Ovary (tissue), 9 donors: ENCODE measurements around the gene RPUSD4. TPM values are rescaled to one million over a fixed set of nuclear protein-coding genes. Genes with fewer than 3 reads are reported as not detected.

Experiments used
- DNase-seq, 5 donors: peaks; one replicate each; pipeline ENCODE4 v3.0.0-alpha.2; 2019 to 2020
- H3K27ac ChIP-seq, 2 donors: fragments of 200-600 bp; one replicate each; pipeline versions ENCODE4 v1.5.1 to v1.8.0; 2019 to 2022
- H3K27me3 ChIP-seq: fragments of 200-600 bp; one replicate; pipeline ENCODE4 v1.8.0; 2022
- H3K36me3 ChIP-seq: fragments of 200-600 bp; sonication (generic); one replicate; pipeline ENCODE4 v1.5.1; 2019
- H3K4me1 ChIP-seq: one replicate; pipeline ENCODE4 v1.8.1; 2013; ENCODE audit warnings: mild to moderate bottlenecking, moderate library complexity; ENCODE audit not compliant: insufficient read depth
- H3K4me3 ChIP-seq: fragments of 200-600 bp; sonication (generic); one replicate; pipeline ENCODE4 v1.5.1; 2017
- H3K9me3 ChIP-seq, 2 donors: fragments of 200-600 bp in 1 of 2; sonication (generic) in 1 of 2; one replicate each; pipeline versions ENCODE4 v1.5.1 to v1.8.1; 2013 to 2019; ENCODE audit warnings: mild to moderate bottlenecking in 1 of 2, moderate library complexity in 1 of 2
- CTCF ChIP-seq, 3 donors: fragments of 450-650 bp in 2 of 3; fragments of 200-600 bp in 1 of 3; IDR thresholded peaks; one replicate each; pipeline versions ENCODE4 v1.5.1 to v1.8.0; 2016 to 2022; ENCODE audit warnings: antibody characterized with exemption in 3 of 3, mild to moderate bottlenecking in 1 of 3
- EP300 ChIP-seq: sonication (generic); formaldehyde crosslinking; IDR thresholded peaks from one replicate; pipeline ENCODE4 v1.6.1; 2017; ENCODE audit warnings: antibody characterized with exemption
- POLR2A ChIP-seq: fragments of 450-650 bp; IDR thresholded peaks from one replicate; pipeline ENCODE4 v1.6.1; 2017; ENCODE audit warnings: antibody characterized with exemption, mild to moderate bottlenecking, moderate library complexity
- WGBS, 3 donors: extraction: QIAGEN DNeasy Blood & Tissue Kit in 1 of 3; methylation state at CpG; one replicate each; pipeline versions ENCODE4 v1.1.5 to v1.1.7; 2013 to 2017; 5-methylcytosine and 5-hydroxymethylcytosine counted together
- intact Hi-C, 4 donors: fragments of 100-400 bp; cut with DNase I; formaldehyde crosslinking; loops; one replicate each; pipeline versions ENCODE4 v1.11.0 to v1.15.1; 2022 to 2023
- polyA plus RNA-seq, 2 donors: library from polyadenylated mRNA; stranded (reverse); fragments of 200-250 nt in 1 of 2; fragments of 350-450 nt in 1 of 2; fragmentation: Illumina TruSeq in 1 of 2; extraction: RNeasy Lipid Tissue Mini Kit (QIAGEN cat#74804) in 1 of 2; gene quantifications; one replicate each; pipeline ENCODE4 v1.2.3, GENCODE V29; 2013 to 2014
- total RNA-seq, 7 donors: library from RNA; depleted of rRNA in 2 of 7; stranded (reverse); fragments of >200 nt in 2 of 7; fragmentation: NEBNext Ultra II Directional in 3 of 7; extraction: Animal tissue kit (Norgen Biotek cat#: 25700) in 3 of 7; gene quantifications; one replicate each; pipeline versions ENCODE4 v1.1.0 to v1.2.4, GENCODE V29; 2016 to 2023
- donor health status: DM: no; HTN: no; CAD: no; lungs with moderate emphysema.
- donor health status: DM: no; HTN: no; CAD: no.
- donor health status: Bipolar disorder and iron deficiency.
- donor health status: DM: yes; HTN: yes; CAD: no.
- donor health status: DM: no; HTN: no; CAD: no.
- donor health status: DM: yes; HTN: yes; CAD: no.

RPUSD4 gene
- total and polyA plus RNA-seq, 9 donors: 18.2 to 30.3 (median 26.2) TPM

- Histone ChIP-seq H3K4me3 (no peak overlapping the region), H3K36me3 (no peaks in the 10 kb centered on the region), H3K27me3 (no peaks in the 10 kb centered on the region), H3K9me3 (no peaks in the 10 kb centered on the region), H3K4me1 (peaks cover 4% of the 10 kb centered on the region), H3K27ac (no peak overlapping the region)
- intact Hi-C loops: no loop called here
- WGBS, 3 donors: 93 to 95% (median 95%) methylated on average over 7 of the region's 7 CpGs
- no peak for DNase-seq
- no peak for TF ChIP-seq CTCF (IDR thresholded peaks at IDR 0.05)
- TF ChIP-seq POLR2A: no peak
- TF ChIP-seq EP300: no peak
These were observed 36.6 kb downstream of the RPUSD4 start for GRCh38 chr11:126174816-126175215.

GRCh38 chr11:126173257-126173656, 38.2 kb downstream of the RPUSD4 start:
- no peak overlapping the region for H3K27ac ChIP-seq

GRCh38 chr11:126172596-126173038, 38.8 kb downstream of the RPUSD4 start:
- no peaks in the 10 kb centered on the region for H3K9me3 ChIP-seq
- no peak overlapping the region for H3K27ac ChIP-seq
- no peak for TF ChIP-seq CTCF (IDR thresholded peaks at IDR 0.05)
- no peak for TF ChIP-seq EP300
- TF ChIP-seq POLR2A: no peak
- no peak overlapping the region for H3K4me3 ChIP-seq
- 74 to 84% (median 83%) methylated on average over 8 of the region's 8 CpGs for WGBS, 3 donors
- DNase-seq: no peak
- peaks cover 4% of the 10 kb centered on the region for H3K4me1 ChIP-seq
- intact Hi-C loops: no loop called here
- H3K27me3 ChIP-seq: no peaks in the 10 kb centered on the region
- H3K36me3 ChIP-seq: no peaks in the 10 kb centered on the region

More at GRCh38 chr11:126173257-126173656, 38.2 kb downstream of the RPUSD4 start:
- H3K4me1 ChIP-seq: peaks cover 4% of the 10 kb centered on the region
- intact Hi-C loops: no loop called here
- WGBS, 3 donors: 87 to 98% (median 88%) methylated on average over 9 of the region's 9 CpGs
- H3K4me3 ChIP-seq: no peak overlapping the region
- no peak for DNase-seq
- H3K36me3 ChIP-seq: no peaks in the 10 kb centered on the region
- TF ChIP-seq EP300 (no peak), CTCF (IDR thresholded peaks at IDR 0.05) (no peak), POLR2A (no peak)
- no peaks in the 10 kb centered on the region for H3K27me3 ChIP-seq
- no peaks in the 10 kb centered on the region for H3K9me3 ChIP-seq

- DNase-seq: no peak
- WGBS, 3 donors: 86 to 90% (median 89%) methylated on average over 3 of the region's 3 CpGs
- Histone ChIP-seq H3K36me3 (no peaks in the 10 kb centered on the region), H3K4me1 (no peaks in the 10 kb centered on the region), H3K4me3 (no peak overlapping the region), H3K9me3 (no peaks in the 10 kb centered on the region), H3K27me3 (no peaks in the 10 kb centered on the region), H3K27ac (no peak overlapping the region)
- intact Hi-C loops: no loop called here
- no peak for TF ChIP-seq EP300
- no peak for TF ChIP-seq POLR2A
- no peak for TF ChIP-seq CTCF (IDR thresholded peaks at IDR 0.05)
These were observed 42.2 kb downstream of the RPUSD4 start for GRCh38 chr11:126169291-126169690.
